Chondrocyte (in vitro differentiated cells): ENCODE measurements around the gene TRPC5OS. TPM values are rescaled to one million over a fixed set of nuclear protein-coding genes. Genes with fewer than 3 reads are reported as not detected.
A peak's percentile ranks its signal among the peaks of the same experiment; 100 is the strongest.

Experiments used
- DNase-seq: peaks from one replicate; pipeline ENCODE4 v3.0.0; 2021; ENCODE audit warnings: mixed read lengths, low spot score
- H3K27ac Mint-ChIP-seq: one replicate; pipeline ENCODE4 v1.8.0; 2021; ENCODE audit warnings: mild to moderate bottlenecking, moderate library complexity, mixed read lengths; ENCODE audit not compliant: unreplicated experiment
- H3K27me3 Mint-ChIP-seq: 2 replicates; pipeline ENCODE4 v1.8.0; 2021; ENCODE audit warnings: low read depth, mixed read lengths
- H3K36me3 Mint-ChIP-seq: 2 replicates; pipeline ENCODE4 v1.8.0; 2021; ENCODE audit warnings: low read depth, mixed read lengths
- H3K4me1 Mint-ChIP-seq: 2 replicates; pipeline ENCODE4 v1.8.0; 2021; ENCODE audit warnings: low read depth, mild to moderate bottlenecking, mixed read lengths
- H3K4me3 Mint-ChIP-seq: one replicate; pipeline ENCODE4 v1.8.0; 2021; ENCODE audit warnings: mild to moderate bottlenecking, moderate library complexity, mixed read lengths; ENCODE audit not compliant: unreplicated experiment
- H3K9me3 Mint-ChIP-seq: 2 replicates; pipeline ENCODE4 v1.8.0; 2021; ENCODE audit warnings: low read depth, mixed read lengths
- total RNA-seq: library from RNA; stranded (reverse); gene quantifications from 3 replicates; pipeline ENCODE4 v1.2.1, GENCODE V29; 2021
- TF ChIP-seq, protein P1 (sequence below): fragments of 200-600 bp; sonication (generic); IDR thresholded peaks from 2 replicates; pipeline ENCODE4 v1.5.0; 2021; ENCODE audit warnings: antibody characterized with exemption, mild to moderate bottlenecking, moderate library complexity

The TRPC5OS gene
- total RNA-seq, 1 donor from 2014 or later: not detected

DNA sequence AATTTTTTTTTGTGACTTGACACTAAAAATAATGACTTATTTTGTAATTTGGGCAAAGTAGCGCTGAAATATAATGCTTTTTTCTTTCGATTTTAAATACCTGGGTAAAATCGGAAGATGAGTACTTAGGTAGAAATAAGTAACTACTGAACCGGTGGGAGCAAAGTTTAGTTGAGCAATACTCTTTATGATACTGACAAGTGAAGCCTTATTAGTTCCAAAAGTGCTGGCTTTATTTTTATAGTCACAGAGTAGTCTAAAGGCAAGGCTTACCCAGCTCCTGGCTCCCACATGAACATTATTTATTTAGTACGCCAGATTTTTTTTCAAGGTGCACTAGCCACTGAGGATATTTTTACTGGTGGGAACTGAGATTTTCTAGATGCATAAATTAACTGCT is 14.4 kb upstream of the TRPC5OS start:
- Mint-ChIP-seq H3K27me3 (peaks cover 9% of the 10 kb centered on the region), H3K27ac (no peak overlapping the region), H3K36me3 (no peaks in the 10 kb centered on the region), H3K4me1 (no peaks in the 10 kb centered on the region), H3K9me3 (no peaks in the 10 kb centered on the region), H3K4me3 (no peak overlapping the region)
- no peak for DNase-seq
- TF ChIP-seq, protein P1, sequence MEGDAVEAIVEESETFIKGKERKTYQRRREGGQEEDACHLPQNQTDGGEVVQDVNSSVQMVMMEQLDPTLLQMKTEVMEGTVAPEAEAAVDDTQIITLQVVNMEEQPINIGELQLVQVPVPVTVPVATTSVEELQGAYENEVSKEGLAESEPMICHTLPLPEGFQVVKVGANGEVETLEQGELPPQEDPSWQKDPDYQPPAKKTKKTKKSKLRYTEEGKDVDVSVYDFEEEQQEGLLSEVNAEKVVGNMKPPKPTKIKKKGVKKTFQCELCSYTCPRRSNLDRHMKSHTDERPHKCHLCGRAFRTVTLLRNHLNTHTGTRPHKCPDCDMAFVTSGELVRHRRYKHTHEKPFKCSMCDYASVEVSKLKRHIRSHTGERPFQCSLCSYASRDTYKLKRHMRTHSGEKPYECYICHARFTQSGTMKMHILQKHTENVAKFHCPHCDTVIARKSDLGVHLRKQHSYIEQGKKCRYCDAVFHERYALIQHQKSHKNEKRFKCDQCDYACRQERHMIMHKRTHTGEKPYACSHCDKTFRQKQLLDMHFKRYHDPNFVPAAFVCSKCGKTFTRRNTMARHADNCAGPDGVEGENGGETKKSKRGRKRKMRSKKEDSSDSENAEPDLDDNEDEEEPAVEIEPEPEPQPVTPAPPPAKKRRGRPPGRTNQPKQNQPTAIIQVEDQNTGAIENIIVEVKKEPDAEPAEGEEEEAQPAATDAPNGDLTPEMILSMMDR: no peak

DNA sequence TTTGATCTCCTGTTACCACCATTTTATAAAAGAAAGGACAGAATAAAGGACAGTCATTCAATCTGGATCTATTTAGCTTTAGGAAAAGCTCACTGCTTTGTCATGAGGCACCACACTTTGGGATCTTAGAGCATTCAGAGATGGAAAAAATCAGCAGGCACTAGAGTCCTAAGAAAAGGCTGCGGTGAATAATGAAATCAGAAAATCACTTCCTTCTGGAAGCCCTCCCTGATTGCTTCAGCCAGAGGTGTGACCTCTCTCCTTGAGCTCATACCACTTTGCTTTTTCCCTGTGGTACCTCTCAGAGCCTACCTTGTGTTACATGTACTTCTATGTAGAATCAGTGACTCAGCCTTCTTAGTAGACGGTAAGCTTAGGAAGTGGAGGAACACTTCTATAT is 8.7 kb upstream of the TRPC5OS start:
- no peaks in the 10 kb centered on the region for H3K36me3 Mint-ChIP-seq
- no peak overlapping the region for H3K27ac Mint-ChIP-seq
- TF ChIP-seq, protein P1: no peak
- no peaks in the 10 kb centered on the region for H3K9me3 Mint-ChIP-seq
- no peak for DNase-seq
- H3K27me3 Mint-ChIP-seq: peaks cover 10% of the 10 kb centered on the region
- no peak overlapping the region for H3K4me3 Mint-ChIP-seq
- peaks cover 5% of the 10 kb centered on the region for H3K4me1 Mint-ChIP-seq

DNA sequence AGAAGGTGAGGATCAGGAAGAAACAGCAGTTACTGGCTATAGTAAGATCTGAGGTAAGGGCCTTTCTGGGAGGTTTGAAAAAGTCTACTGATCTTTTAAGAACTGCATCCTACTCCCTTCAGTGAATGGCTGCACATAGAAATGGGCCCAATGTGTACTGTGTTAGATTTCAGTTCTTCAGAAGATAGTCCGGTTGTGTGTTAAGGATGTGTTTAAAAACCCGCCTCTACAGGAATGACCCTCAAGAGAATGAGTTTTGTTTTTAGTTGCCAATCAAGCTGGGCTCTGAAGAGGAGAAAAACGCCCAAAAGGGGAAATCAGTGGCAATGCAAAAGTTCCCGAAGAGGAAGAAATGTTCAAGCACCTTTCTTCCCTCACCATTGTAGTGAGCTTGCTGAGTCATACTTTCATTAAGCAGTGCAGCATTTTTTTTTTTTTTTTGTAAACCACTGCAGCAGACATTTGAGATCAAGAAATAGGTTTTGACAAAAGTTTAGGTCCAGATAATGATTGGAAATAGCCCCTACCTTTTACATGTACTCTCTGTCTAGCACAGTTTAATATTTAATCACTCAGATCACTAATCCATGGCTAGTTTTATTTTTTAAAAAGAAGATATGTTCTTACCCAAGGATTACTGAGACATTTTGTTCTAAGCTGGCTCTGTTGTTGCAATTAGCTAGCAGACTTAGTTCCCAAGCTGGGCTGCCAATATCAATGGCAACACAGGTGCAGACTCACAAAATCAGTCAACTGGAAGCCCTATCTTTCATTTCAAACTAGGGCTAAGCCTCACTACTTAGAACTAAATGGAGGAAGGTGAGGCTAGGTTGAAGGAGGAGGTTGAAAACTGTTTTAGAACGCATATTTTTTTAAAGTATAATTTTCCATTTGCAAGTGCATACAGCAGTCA is 7.0 kb upstream of the TRPC5OS start:
- Mint-ChIP-seq H3K36me3 (no peaks in the 10 kb centered on the region), H3K4me1 (peaks cover 5% of the 10 kb centered on the region), H3K4me3 (no peak overlapping the region), H3K27me3 (peaks cover 12% of the 10 kb centered on the region), H3K9me3 (no peaks in the 10 kb centered on the region), H3K27ac (no peak overlapping the region)
- TF ChIP-seq, protein P1: no peak
- no peak for DNase-seq

DNA sequence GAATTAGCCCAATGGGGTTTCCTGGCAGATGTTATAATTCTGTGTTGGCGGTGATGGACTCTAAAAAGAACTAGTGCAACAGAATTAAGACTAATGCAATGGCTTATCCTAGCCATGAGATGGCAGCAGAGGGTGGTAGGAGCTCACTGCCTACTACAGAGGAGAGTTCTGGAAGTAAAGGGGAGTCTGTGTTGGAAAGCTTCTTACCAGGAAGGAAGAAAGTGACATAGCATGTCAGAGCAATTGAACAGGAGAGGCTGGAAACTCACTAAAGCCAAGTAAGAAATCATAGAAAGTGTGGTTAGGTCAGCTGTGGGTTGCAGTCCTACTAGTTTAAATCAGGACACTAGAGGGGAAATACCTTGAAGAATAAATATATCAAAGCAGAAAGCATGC is 6.3 kb upstream of the TRPC5OS start:
- Mint-ChIP-seq H3K36me3 (no peaks in the 10 kb centered on the region), H3K9me3 (no peaks in the 10 kb centered on the region), H3K4me3 (no peak overlapping the region), H3K27ac (no peak overlapping the region), H3K27me3 (peaks cover 12% of the 10 kb centered on the region), H3K4me1 (peaks cover 5% of the 10 kb centered on the region)
- TF ChIP-seq, protein P1: peak; percentile 89
- no peak for DNase-seq

DNA sequence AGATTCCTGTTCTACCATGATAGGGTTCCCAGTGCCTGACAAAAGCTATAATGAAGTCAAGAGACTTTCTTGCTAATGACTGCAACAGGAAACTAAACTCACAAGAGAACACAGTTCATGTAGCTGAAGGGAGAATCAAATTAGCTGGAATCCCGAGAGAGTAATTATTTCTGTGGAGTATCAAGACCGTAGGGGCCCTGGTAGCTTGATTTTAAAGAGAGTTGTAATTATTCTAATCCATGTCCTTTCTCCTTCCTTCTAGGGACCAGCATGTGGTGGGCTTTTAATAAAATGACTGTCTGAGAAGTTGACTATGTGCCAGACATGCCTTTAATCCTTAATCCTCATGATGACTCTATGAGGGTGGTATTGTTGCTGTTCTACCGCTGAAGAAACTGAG is 1.7 kb upstream of the TRPC5OS start:
- H3K27me3 Mint-ChIP-seq: peaks cover 16% of the 10 kb centered on the region
- H3K9me3 Mint-ChIP-seq: no peaks in the 10 kb centered on the region
- no peak for DNase-seq
- H3K4me1 Mint-ChIP-seq: no peaks in the 10 kb centered on the region
- TF ChIP-seq, protein P1: no peak
- H3K4me3 Mint-ChIP-seq: no peak overlapping the region
- no peaks in the 10 kb centered on the region for H3K36me3 Mint-ChIP-seq
- no peak overlapping the region for H3K27ac Mint-ChIP-seq
